ENCODE data around the gene JAML. TPM values are rescaled to one million over a fixed set of nuclear protein-coding genes. Genes with fewer than 3 reads are reported as not detected.

JAML gene
- total RNA-seq, 4 donors from 2014 or later: 2.8 to 51.7 (median 14.0) TPM

GRCh38 chr11:118164885-118165284 lies 59.9 kb downstream of the JAML start:
- no peak for TF ChIP-seq CTCF (IDR thresholded peaks at IDR 0.05; ENCODE audit: low read depth)

GRCh38 chr11:118163494-118163893 lies 61.3 kb downstream of the JAML start:
- no peak for TF ChIP-seq CTCF (IDR thresholded peaks at IDR 0.05; ENCODE audit: low read depth)

GRCh38 chr11:118162846-118163245 lies 62.0 kb downstream of the JAML start:
- TF ChIP-seq CTCF (IDR thresholded peaks at IDR 0.05; ENCODE audit: low read depth): no peak

GRCh38 chr11:118161786-118162185 lies 63.0 kb downstream of the JAML start:
- no peak for TF ChIP-seq CTCF (IDR thresholded peaks at IDR 0.05; ENCODE audit: low read depth)

GRCh38 chr11:118157186-118157895 lies 67.5 kb downstream of the JAML start:
- no peak for TF ChIP-seq CTCF (IDR thresholded peaks at IDR 0.05; ENCODE audit: low read depth)

- no peak for TF ChIP-seq CTCF (IDR thresholded peaks at IDR 0.05; ENCODE audit: low read depth)
Measured at GRCh38 chr11:118156531-118157185, 68.2 kb downstream of the JAML start.

- TF ChIP-seq CTCF (IDR thresholded peaks at IDR 0.05; ENCODE audit: low read depth): no peak
Measured at GRCh38 chr11:118155776-118156530, 68.9 kb downstream of the JAML start.
